HepG2 (cell line): Measurements from ENCODE around the gene MGLL. TPM values are rescaled to one million over a fixed set of nuclear protein-coding genes. Genes with fewer than 3 reads are reported as not detected.

ENCODE experiments used
- ATAC-seq: fragments of 200-7000 bp; cut with Tn5 transposase; 3 replicates; pipeline ENCODE4 v1.9.1; 2020; ENCODE audit warnings: mild to moderate bottlenecking, moderate library complexity
- BruUV-seq: library from RNA; stranded (reverse); fragments of 400-500 nt; replicated peaks from 2 replicates; lab custom pipeline; 2021; lab: Mats Ljungman, UMichigan
- CTCF ChIA-PET: fragments of 300-600 bp; formaldehyde crosslinking; extraction: SDS; loops from one replicate; lab custom pipeline; 2021; ENCODE audit warnings: low total read pairs, inconsistent platforms, low intra/inter-chr PET ratio; lab: Yijun Ruan, JAX
- POLR2A ChIA-PET: fragments of 350-600 bp; sonication (Branson Sonifier 250); formaldehyde crosslinking; loops from one replicate; lab custom pipeline; 2020; ENCODE audit warnings: antibody characterized with exemption, inconsistent platforms; lab: Yijun Ruan, JAX
- DNase-seq: peaks from one replicate; pipeline ENCODE4 v3.0.0-alpha.2; 2015; ENCODE audit warnings: low spot score
- FAIRE-seq: peaks from 3 replicates; lab custom pipeline; 2011; peaks lifted over from hg19 to GRCh38; lab: Jason Lieb, UNC
- H2AFZ ChIP-seq: one replicate; pipeline ENCODE4 v1.6.1; 2011; ENCODE audit warnings: low read length, inconsistent platforms
- H3K27ac ChIP-seq: fragments of 300-600 bp; 3 replicates; pipeline ENCODE4 v1.8.0; 2011; ENCODE audit warnings: mixed run types, mild to moderate bottlenecking, mixed read lengths, low read length, inconsistent platforms; ENCODE audit not compliant: insufficient read depth; ENCODE audit errors: extremely low read length
- H3K27me3 ChIP-seq, 2 experiments: fragments of 200-600 bp in 1 of 2; 2 replicates in 1 of 2; 3 replicates in 1 of 2; pipeline versions ENCODE4 v1.6.0 to v1.8.0; 2011; ENCODE audit warnings: low read length in 2 of 2, mild to moderate bottlenecking in 2 of 2, moderate library complexity in 2 of 2, inconsistent platforms in 1 of 2; ENCODE audit not compliant: insufficient read depth in 2 of 2, control insufficient read depth in 1 of 2
- H3K36me3 ChIP-seq, 2 experiments: fragments of 200-600 bp in 1 of 2; replicated peaks in 1 of 2; 2 replicates in 1 of 2; 3 replicates in 1 of 2; pipeline versions ENCODE4 v1.5.1 to v1.8.0; 2011; ENCODE audit warnings: low read length in 2 of 2, inconsistent platforms in 1 of 2; ENCODE audit not compliant: insufficient read depth in 2 of 2, control insufficient read depth in 1 of 2
- H3K4me1 ChIP-seq: 2 replicates; pipeline ENCODE4 v1.5.1; 2012; ENCODE audit warnings: low read length, inconsistent platforms; ENCODE audit not compliant: insufficient read depth
- H3K4me2 ChIP-seq: 2 replicates; pipeline ENCODE4 v1.6.0; 2011; ENCODE audit warnings: low read depth, low read length, inconsistent platforms
- H3K4me3 ChIP-seq, 3 experiments: fragments of 200-600 bp in 1 of 3; sonication (generic), shearing (Covaris generic) in 1 of 3; replicated peaks in 1 of 3; 2 replicates each; pipeline ENCODE4 v1.5.1; 2011 to 2016; ENCODE audit warnings: low read length in 3 of 3, inconsistent platforms in 2 of 3, low read depth in 2 of 3, mild to moderate bottlenecking in 2 of 3, control low read depth in 1 of 3, mixed read lengths in 1 of 3; ENCODE audit not compliant: insufficient read depth in 1 of 3
- H3K79me2 ChIP-seq: one replicate; pipeline ENCODE4 v1.6.1; 2011; ENCODE audit warnings: low read length, inconsistent platforms; ENCODE audit not compliant: insufficient read depth
- H3K9ac ChIP-seq: 2 replicates; pipeline ENCODE4 v1.6.0; 2011; ENCODE audit warnings: mild to moderate bottlenecking, low read depth, low read length, inconsistent platforms; ENCODE audit not compliant: insufficient read depth
- H3K9me3 ChIP-seq: 2 replicates; pipeline ENCODE4 v1.5.1; 2012; ENCODE audit warnings: mild to moderate bottlenecking, low read length
- H4K20me1 ChIP-seq: 2 replicates; pipeline ENCODE4 v1.6.0; 2011; ENCODE audit warnings: inconsistent platforms, mild to moderate bottlenecking, low read length, moderate library complexity; ENCODE audit not compliant: insufficient read depth
- CTCF ChIP-seq: sonication (generic); formaldehyde crosslinking; IDR thresholded peaks from 2 replicates; pipeline ENCODE4 v1.5.0; 2020; ENCODE audit warnings: mild to moderate bottlenecking, missing genetic modification reagents, moderate library complexity
- DR1 ChIP-seq: sonication (generic); formaldehyde crosslinking; IDR thresholded peaks from 2 replicates; pipeline ENCODE4 v1.8.0; 2021; ENCODE audit warnings: mild to moderate bottlenecking, missing genetic modification reagents, inconsistent platforms
- HNRNPH1 ChIP-seq: fragments of 200-400 bp; formaldehyde crosslinking; optimal IDR thresholded peaks from 2 replicates; pipeline ENCODE3; 2017; ENCODE audit warnings: mild to moderate bottlenecking, low read depth, low read length
- JUN ChIP-seq: sonication (generic); formaldehyde crosslinking; IDR thresholded peaks from 2 replicates; pipeline ENCODE4 v1.4.0; 2020; ENCODE audit warnings: mild to moderate bottlenecking, missing genetic modification reagents
- JUNB ChIP-seq: sonication (generic); formaldehyde crosslinking; IDR thresholded peaks from 2 replicates; pipeline ENCODE4 v1.8.0; 2022; ENCODE audit warnings: missing genetic modification reagents, mild to moderate bottlenecking, borderline replicate concordance
- KLF11 ChIP-seq: IDR thresholded peaks from 2 replicates; pipeline ENCODE4 v1.6.1; 2016; ENCODE audit warnings: missing compliant biosample characterization
- KLF16 ChIP-seq, 2 experiments: sonication (generic) in 1 of 2; formaldehyde crosslinking in 1 of 2; IDR thresholded peaks; 2 replicates each; pipeline versions ENCODE4 v1.6.1 to v1.8.0; 2016 to 2023; ENCODE audit warnings: missing genetic modification reagents in 2 of 2, missing compliant biosample characterization in 1 of 2
- MEF2D ChIP-seq: sonication (generic); formaldehyde crosslinking; IDR thresholded peaks from 2 replicates; pipeline ENCODE4 v1.5.1; 2020; ENCODE audit warnings: mild to moderate bottlenecking, missing genetic modification reagents
- MLX ChIP-seq: IDR thresholded peaks from 2 replicates; pipeline ENCODE4 v1.6.1; 2016
- NFKBIZ ChIP-seq: IDR thresholded peaks from 2 replicates; pipeline ENCODE4 v1.6.1; 2018; ENCODE audit warnings: missing genetic modification reagents, missing compliant biosample characterization
- RBAK ChIP-seq: sonication (generic); formaldehyde crosslinking; IDR thresholded peaks from 2 replicates; pipeline ENCODE4 v1.5.1; 2020; ENCODE audit warnings: mild to moderate bottlenecking, missing genetic modification reagents
- SMC3 ChIP-seq: IDR thresholded peaks from 2 replicates; pipeline ENCODE4 v1.6.1; 2011; ENCODE audit warnings: low read length, improper control_type of control experiment
- STAG1 ChIP-seq: sonication (generic); formaldehyde crosslinking; IDR thresholded peaks from 2 replicates; pipeline ENCODE4 v1.4.0; 2020; ENCODE audit warnings: missing genetic modification reagents
- ZNF580 ChIP-seq: IDR thresholded peaks from 2 replicates; pipeline ENCODE4 v1.6.1; 2016; ENCODE audit warnings: low read depth, borderline replicate concordance
- ZNF674 ChIP-seq: sonication (generic); formaldehyde crosslinking; IDR thresholded peaks from 2 replicates; pipeline ENCODE4 v1.5.0; 2020; ENCODE audit warnings: low read depth, mild to moderate bottlenecking, missing genetic modification reagents
- ZNF737 ChIP-seq: sonication (generic); formaldehyde crosslinking; IDR thresholded peaks from 2 replicates; pipeline ENCODE4 v1.5.0; 2020; ENCODE audit warnings: missing genetic modification reagents, mild to moderate bottlenecking, borderline replicate concordance
- WGBS: methylation state at CpG from one replicate; pipeline ENCODE4 v1.1.6; 2017; ENCODE audit warnings: low lambda C conversion rate; 5-methylcytosine and 5-hydroxymethylcytosine counted together
- in situ Hi-C: cut with HindIII; loops from 2 replicates; pipeline ENCODE4 v1.10.0; 2017; ENCODE audit warnings: low pct_unique_long_range_greater_than_20kb; ENCODE audit not compliant: extremely low pct_ligation_motif_present
- intact Hi-C: fragments of 100-400 bp; cut with micrococcal nuclease; formaldehyde crosslinking; loops from one replicate; pipeline ENCODE4 v1.10.0; 2022; ENCODE audit not compliant: unreplicated experiment
- polyA plus RNA-seq, 8 experiments: library from polyadenylated mRNA; depleted of rRNA in 3 of 8; stranded (reverse) in 7 of 8; unstranded in 1 of 8; fragments of >200 nt; fragmentation: Illumina TruSeq in 4 of 8; extraction: Trizol in 4 of 8; gene quantifications; 2 replicates each; pipeline versions ENCODE4 v1.2.1 to v1.2.3, GENCODE V29; 2011 to 2016; ENCODE audit warnings: low read depth in 4 of 8, missing spikeins in 1 of 8, mixed read lengths in 1 of 8; ENCODE audit not compliant: insufficient read depth in 1 of 8
- total RNA-seq, 5 experiments: library from RNA; depleted of rRNA; stranded (reverse); fragments of >200 nt; fragmentation: Illumina TruSeq; extraction: Trizol; gene quantifications; 2 replicates each; pipeline ENCODE4 v1.2.3, GENCODE V29; 2016; ENCODE audit warnings: low read depth in 1 of 5

MGLL gene
- total and polyA plus RNA-seq, 2 of the 13 experiments (the other 11 are each of a cell fraction or from before 2014, with no cell fraction given): not detected

- Histone ChIP-seq H3K36me3 (no peaks in the 10 kb centered on the region), H3K9me3 (no peaks in the 10 kb centered on the region), H3K27me3 (no peaks in the 10 kb centered on the region; a peak in 1 of 5 replicates), H3K4me1 (peaks cover 26% of the 10 kb centered on the region), H3K9ac (no peak overlapping the region), H2AFZ (no peak overlapping the region), H4K20me1 (no peaks in the 10 kb centered on the region), H3K4me2 (no peak overlapping the region), H3K27ac (no peak overlapping the region), H3K79me2 (no peaks in the 10 kb centered on the region), H3K4me3 (no peak overlapping the region)
- WGBS: 23% methylated on average over 2 of the region's 2 CpGs
- in situ Hi-C loops (loop anchor here (5.0 kb wide), 1 partner anchor 141 kb away; no protein-coding TSS in a partner anchor), intact Hi-C loops (loop anchor here (10.0 kb wide), 1 partner anchor 139 kb away; no protein-coding TSS in a partner anchor)
- ChIA-PET CTCF (no interaction called here), POLR2A (no interaction called here)
- DNase-seq: no peak
- no TSS peak for BruUV-seq
- no peak for ATAC-seq
- no peak for FAIRE-seq
- TF ChIP-seq ZNF580 (CRISPR knock-in tag) (no peak), KLF16 (CRISPR knock-in tag; IDR thresholded peaks at IDR 0.05) (no peak), RBAK (peak; percentile 84), SMC3 (no peak)
Observed at GRCh38 chr3:127833281-127834032, 11.1 kb upstream of the MGLL start.

- H4K20me1 ChIP-seq: no peaks in the 10 kb centered on the region
- ATAC-seq (peak; percentile 85), FAIRE-seq (no peak), DNase-seq (no peak)
- in situ Hi-C loops (loop anchor here (5.0 kb wide), 1 partner anchor 139 kb away; no protein-coding TSS in a partner anchor), intact Hi-C loops (loop anchor here (10.0 kb wide), 1 partner anchor 137 kb away; no protein-coding TSS in a partner anchor)
- ChIA-PET CTCF (interaction anchor here (1.7 kb wide), 2 partner anchors 141 to 179 kb away, joined by 4 to 6 read pairs; no protein-coding TSS in a partner anchor), POLR2A (no interaction called here)
- H3K4me2 ChIP-seq: no peak overlapping the region
- no peak overlapping the region for H3K9ac ChIP-seq
- no TSS peak for BruUV-seq
- no peaks in the 10 kb centered on the region for H3K79me2 ChIP-seq
- no peaks in the 10 kb centered on the region; a peak in 1 of 5 replicates for H3K27me3 ChIP-seq
- no peaks in the 10 kb centered on the region for H3K36me3 ChIP-seq
- H3K4me3 ChIP-seq: no peak overlapping the region
- WGBS: 28% methylated on average over 4 of the region's 4 CpGs
- H3K4me1 ChIP-seq: peaks cover 22% of the 10 kb centered on the region
- H2AFZ ChIP-seq: no peak overlapping the region
- no peaks in the 10 kb centered on the region; the same call in 1 of the 2 replicates for H3K9me3 ChIP-seq
- no peak overlapping the region for H3K27ac ChIP-seq
- TF ChIP-seq ZNF737 (CRISPR knock-in tag): no peak
- TF ChIP-seq JUN: no peak
- TF ChIP-seq MEF2D (CRISPR knock-in tag): no peak
- TF ChIP-seq KLF11 (CRISPR knock-in tag): no peak
- no peak for TF ChIP-seq JUNB (CRISPR knock-in tag)
- no peak for TF ChIP-seq NFKBIZ (CRISPR knock-in tag)
- TF ChIP-seq MLX: no peak
- no peak for TF ChIP-seq ZNF674 (CRISPR knock-in tag)
- TF ChIP-seq CTCF: peak; percentile 64
- TF ChIP-seq HNRNPH1: no peak
- peak; percentile 77 for TF ChIP-seq STAG1
- no peak for TF ChIP-seq DR1 (CRISPR knock-in tag)
Observed at GRCh38 chr3:127831723-127832172, 9.4 kb upstream of the MGLL start.
